GM18873 (cell line): ENCODE measurements around the gene EIF3B.

ENCODE experiments used
- ATAC-seq: cut with Tn5 transposase; IDR thresholded peaks from one replicate; pipeline ENCODE4 v1.9.1; 2021; ENCODE audit warnings: mild to moderate bottlenecking, moderate library complexity, moderate number of reproducible peaks; ENCODE audit not compliant: unreplicated experiment, low FRiP score

The EIF3B gene

DNA sequence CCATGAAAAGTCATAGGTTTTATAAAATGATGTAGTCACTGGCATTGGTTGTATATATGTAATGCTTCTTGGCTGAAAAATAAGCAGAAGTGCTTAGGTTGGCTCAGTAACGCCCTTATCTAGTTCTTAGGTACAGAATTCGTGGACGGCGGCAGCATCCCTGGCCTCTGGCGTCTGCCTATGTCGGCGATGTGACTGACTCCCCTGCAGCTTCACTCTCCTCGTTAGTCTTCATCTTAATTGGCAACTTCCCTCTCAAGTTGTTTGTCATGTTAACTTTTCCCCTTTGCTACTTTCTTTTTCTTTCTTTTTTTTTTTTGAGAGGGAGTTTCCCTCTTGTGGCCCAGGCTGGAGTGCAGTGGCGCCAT lies 67.3 kb downstream of the EIF3B start:
- ATAC-seq, result no peak

DNA sequence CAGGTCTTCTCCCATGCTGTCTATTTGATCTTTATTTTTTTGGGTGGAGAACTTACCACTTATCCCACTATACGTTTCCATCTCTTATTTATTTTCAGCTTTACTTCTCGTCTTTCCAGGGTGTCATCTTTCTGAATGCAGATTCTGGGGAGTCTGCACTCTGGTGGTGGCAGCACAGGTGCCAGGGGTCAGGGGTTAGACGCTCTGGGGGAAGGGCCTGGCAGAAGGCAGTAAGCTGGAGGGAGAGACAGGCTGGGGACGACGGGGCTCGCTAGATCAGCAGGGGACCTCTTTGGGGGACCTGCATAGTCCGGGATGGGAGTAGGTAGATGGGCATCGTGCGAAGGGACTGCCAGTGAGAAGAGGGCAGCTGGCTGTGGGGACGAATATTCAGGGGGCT lies 71.1 kb downstream of the EIF3B start:
- ATAC-seq, result no peak
